Anterior cingulate cortex (tissue), 58 donors: Measurements from ENCODE around the gene TSPAN11.
A peak's percentile ranks its signal among the peaks of the same experiment; 100 is the strongest.
"Not testable (repeated sequence)": the region's sequence is repeated elsewhere in the genome, so short reads cannot be mapped to it uniquely, and the experiment has no call there.

Experiments used
- DNase-seq, 58 donors: peaks; one replicate each; lab custom pipeline; 2025; lab: John Stamatoyannopoulos, UW

TSPAN11 gene

GRCh38 chr12:31011746-31012566 is 85.4 kb downstream of the TSPAN11 start:
- no peak for DNase-seq

- not testable (repeated sequence) for DNase-seq
Observed at GRCh38 chr12:31012567-31012891, 86.0 kb downstream of the TSPAN11 start.

- no peak for DNase-seq
Observed at GRCh38 chr12:31015215-31015614, 88.7 kb downstream of the TSPAN11 start.

- DNase-seq = no peak
Observed at GRCh38 chr12:31016057-31016456, 89.5 kb downstream of the TSPAN11 start.

- DNase-seq = no peak
Observed at GRCh38 chr12:31017535-31017934, 91.0 kb downstream of the TSPAN11 start.

GRCh38 chr12:31018106-31018789 is 91.7 kb downstream of the TSPAN11 start:
- no peak for DNase-seq

GRCh38 chr12:31018790-31019505 is 92.4 kb downstream of the TSPAN11 start:
- no peak for DNase-seq

- DNase-seq = no peak
Observed at GRCh38 chr12:31019561-31019960, 93.0 kb downstream of the TSPAN11 start.

GRCh38 chr12:31019976-31020375 is 93.4 kb downstream of the TSPAN11 start:
- no peak for DNase-seq

GRCh38 chr12:31020385-31021166 is 94.0 kb downstream of the TSPAN11 start:
- no peak for DNase-seq

GRCh38 chr12:31021181-31021580 is 94.6 kb downstream of the TSPAN11 start:
- no peak for DNase-seq

- DNase-seq = no peak
Observed at GRCh38 chr12:31021809-31022494, 95.4 kb downstream of the TSPAN11 start.

- DNase-seq = no peak
Observed at GRCh38 chr12:31023271-31023724, 96.8 kb downstream of the TSPAN11 start.

- no peak for DNase-seq
Observed at GRCh38 chr12:31026202-31026601, 99.7 kb downstream of the TSPAN11 start.

- DNase-seq = not testable (repeated sequence)
Observed at GRCh38 chr12:31027006-31027405, 100.5 kb downstream of the TSPAN11 start.

- peak in 1 of 58 donors; percentile 16 for DNase-seq
Observed at GRCh38 chr12:31029468-31029867, 102.9 kb downstream of the TSPAN11 start.

GRCh38 chr12:31029916-31030562 is 103.5 kb downstream of the TSPAN11 start:
- peak in 40 of 58 donors; percentile 6 to 62 (median 34) for DNase-seq

- no peak for DNase-seq
Observed at GRCh38 chr12:31031951-31032335, 105.4 kb downstream of the TSPAN11 start.

GRCh38 chr12:31033146-31033545 is 106.6 kb downstream of the TSPAN11 start:
- DNase-seq = no peak
